Lower lobe of right lung (tissue), 2 donors: ENCODE measurements around the gene UBXN1. TPM values are rescaled to one million over a fixed set of nuclear protein-coding genes. Genes with fewer than 3 reads are reported as not detected.
"Not testable (repeated sequence)": the region's sequence is repeated elsewhere in the genome, so short reads cannot be mapped to it uniquely, and the experiment has no call there.

Experiments
- ATAC-seq, 2 donors: fragments of 200-7000 bp; cut with Tn5 transposase; one replicate each; pipeline ENCODE4 v1.9.1; 2020 to 2022; ENCODE audit warnings: mild to moderate bottlenecking in 2 of 2, moderate library complexity in 2 of 2
- DNase-seq: peaks from one replicate; pipeline ENCODE4 v3.0.0-alpha.2; 2020
- H3K27ac ChIP-seq: fragments of 200-600 bp; one replicate; pipeline ENCODE4 v1.8.0; 2022
- H3K27me3 ChIP-seq: fragments of 200-600 bp; one replicate; pipeline ENCODE4 v1.8.0; 2022; ENCODE audit warnings: low read depth
- H3K36me3 ChIP-seq: fragments of 200-600 bp; one replicate; pipeline ENCODE4 v1.8.0; 2022; ENCODE audit warnings: mild to moderate bottlenecking
- H3K4me1 ChIP-seq: fragments of 200-600 bp; one replicate; pipeline ENCODE4 v1.8.0; 2022
- H3K4me3 ChIP-seq: fragments of 200-600 bp; one replicate; pipeline ENCODE4 v1.8.0; 2022; ENCODE audit warnings: mild to moderate bottlenecking
- H3K9me3 ChIP-seq: fragments of 200-600 bp; one replicate; pipeline ENCODE4 v1.8.0; 2022
- intact Hi-C: fragments of 100-400 bp; cut with DNase I; formaldehyde crosslinking; loops from one replicate; pipeline ENCODE4 v1.11.0; 2022
- total RNA-seq: library from RNA; stranded (reverse); fragmentation: NEBNext Ultra II Directional; extraction: Animal tissue kit (Norgen Biotek cat#: 25700); gene quantifications from one replicate; pipeline ENCODE4 v1.2.1, GENCODE V29; 2021
- TF ChIP-seq, protein P1 (sequence below): fragments of 200-600 bp; IDR thresholded peaks from one replicate; pipeline ENCODE4 v1.8.0; 2022; ENCODE audit warnings: antibody characterized with exemption, mild to moderate bottlenecking
- donor health status: DM: no; HTN: yes; CAD: no; lungs with severe emphysema.

UBXN1 gene
- total RNA-seq, 1 donor from 2014 or later: 116 TPM

GRCh38 chr11:62705413-62705812, 26.5 kb upstream of the UBXN1 start:
- Histone ChIP-seq H3K4me1 (peaks cover 35% of the 10 kb centered on the region), H3K9me3 (no peaks in the 10 kb centered on the region), H3K27me3 (no peaks in the 10 kb centered on the region), H3K36me3 (peaks cover 12% of the 10 kb centered on the region), H3K27ac (peak overlapping the region; percentile 91), H3K4me3 (peak overlapping the region; percentile 90)
- TF ChIP-seq, protein P1, sequence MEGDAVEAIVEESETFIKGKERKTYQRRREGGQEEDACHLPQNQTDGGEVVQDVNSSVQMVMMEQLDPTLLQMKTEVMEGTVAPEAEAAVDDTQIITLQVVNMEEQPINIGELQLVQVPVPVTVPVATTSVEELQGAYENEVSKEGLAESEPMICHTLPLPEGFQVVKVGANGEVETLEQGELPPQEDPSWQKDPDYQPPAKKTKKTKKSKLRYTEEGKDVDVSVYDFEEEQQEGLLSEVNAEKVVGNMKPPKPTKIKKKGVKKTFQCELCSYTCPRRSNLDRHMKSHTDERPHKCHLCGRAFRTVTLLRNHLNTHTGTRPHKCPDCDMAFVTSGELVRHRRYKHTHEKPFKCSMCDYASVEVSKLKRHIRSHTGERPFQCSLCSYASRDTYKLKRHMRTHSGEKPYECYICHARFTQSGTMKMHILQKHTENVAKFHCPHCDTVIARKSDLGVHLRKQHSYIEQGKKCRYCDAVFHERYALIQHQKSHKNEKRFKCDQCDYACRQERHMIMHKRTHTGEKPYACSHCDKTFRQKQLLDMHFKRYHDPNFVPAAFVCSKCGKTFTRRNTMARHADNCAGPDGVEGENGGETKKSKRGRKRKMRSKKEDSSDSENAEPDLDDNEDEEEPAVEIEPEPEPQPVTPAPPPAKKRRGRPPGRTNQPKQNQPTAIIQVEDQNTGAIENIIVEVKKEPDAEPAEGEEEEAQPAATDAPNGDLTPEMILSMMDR: no peak
- DNase-seq (no peak), ATAC-seq (no peak)
- intact Hi-C loops: no loop called here

DNA sequence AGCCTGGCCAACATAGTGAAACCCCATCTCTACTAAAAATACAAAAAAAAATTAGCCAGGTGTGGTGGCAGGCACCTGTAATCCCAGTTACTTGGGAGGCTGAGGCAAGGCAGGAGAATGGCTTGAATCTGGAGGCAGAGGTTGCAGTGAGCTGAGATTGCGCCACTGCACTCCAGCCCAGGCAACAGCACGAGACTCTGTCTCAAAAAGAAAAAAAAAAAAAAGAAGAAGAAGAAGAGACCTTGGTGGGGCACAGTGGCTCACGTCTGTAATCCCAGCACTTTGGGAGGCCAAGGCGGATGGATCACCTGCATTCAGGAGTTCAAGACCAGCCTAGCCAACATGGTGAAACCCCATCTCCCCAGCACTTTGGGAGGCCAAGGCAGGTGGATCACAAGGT, 25.0 kb upstream of the UBXN1 start:
- H3K27ac ChIP-seq, intact Hi-C loops, DNase-seq, H3K9me3 ChIP-seq, H3K4me3 ChIP-seq, H3K27me3 ChIP-seq, ATAC-seq: not testable (repeated sequence)
- H3K36me3 ChIP-seq: peaks cover 11% of the 10 kb centered on the region
- peaks cover 26% of the 10 kb centered on the region for H3K4me1 ChIP-seq

- TF ChIP-seq, protein P1: no peak
- DNase-seq (no peak), ATAC-seq (no peak)
- Histone ChIP-seq H3K4me1 (peaks cover 18% of the 10 kb centered on the region), H3K36me3 (peaks cover 11% of the 10 kb centered on the region), H3K27ac (no peak overlapping the region), H3K4me3 (no peak overlapping the region), H3K27me3 (no peaks in the 10 kb centered on the region), H3K9me3 (no peaks in the 10 kb centered on the region)
- intact Hi-C loops: no loop called here
These were observed 23.4 kb upstream of the UBXN1 start for GRCh38 chr11:62702246-62702645.

DNA sequence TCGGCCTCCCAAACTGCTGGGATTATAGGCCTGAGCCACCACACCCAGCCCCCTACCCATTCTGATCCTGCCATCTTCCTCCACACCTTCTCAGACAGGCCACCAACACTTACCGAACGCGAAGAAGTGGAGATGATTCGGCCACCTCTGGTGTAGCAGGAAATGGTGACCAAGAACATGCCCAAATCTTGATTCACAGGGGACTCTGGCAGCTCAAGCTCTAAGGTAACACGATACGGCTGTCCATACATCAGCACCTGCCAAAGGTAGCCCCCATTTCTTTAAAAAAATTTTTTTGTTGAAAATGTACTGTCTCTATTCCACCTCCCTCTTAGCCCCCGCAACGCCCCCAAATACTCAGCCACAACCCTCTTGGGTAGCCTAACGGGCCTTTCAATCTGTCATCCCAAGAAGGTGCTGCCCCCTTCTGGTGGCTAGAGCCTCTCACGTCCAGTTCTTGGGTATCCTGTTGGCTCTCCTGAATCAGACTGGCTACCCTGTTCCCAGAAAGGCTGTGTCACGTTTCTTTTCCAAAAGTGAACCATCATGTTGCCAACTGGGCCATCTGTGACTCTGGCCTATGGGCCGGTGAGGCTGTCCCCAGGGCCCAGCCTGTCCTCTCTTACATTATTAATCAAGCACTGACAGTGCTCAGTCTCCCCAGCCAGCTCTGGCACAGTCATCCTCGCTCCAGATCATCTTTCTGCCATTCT, 15.7 kb upstream of the UBXN1 start:
- peak; percentile 88 for ATAC-seq

GRCh38 chr11:62693624-62694023, 14.8 kb upstream of the UBXN1 start:
- intact Hi-C loops, H3K27me3 ChIP-seq: not testable (repeated sequence)

More for the DNA sequence above, 15.7 kb upstream of the UBXN1 start:
- TF ChIP-seq, protein P1: peak; percentile 84
- Histone ChIP-seq H3K4me3 (no peak overlapping the region), H3K27me3 (no peaks in the 10 kb centered on the region), H3K27ac (no peak overlapping the region), H3K9me3 (no peaks in the 10 kb centered on the region), H3K36me3 (peaks cover 40% of the 10 kb centered on the region), H3K4me1 (peaks cover 4% of the 10 kb centered on the region)
- DNase-seq: peak; percentile 76
- intact Hi-C loops: no loop called here

DNA sequence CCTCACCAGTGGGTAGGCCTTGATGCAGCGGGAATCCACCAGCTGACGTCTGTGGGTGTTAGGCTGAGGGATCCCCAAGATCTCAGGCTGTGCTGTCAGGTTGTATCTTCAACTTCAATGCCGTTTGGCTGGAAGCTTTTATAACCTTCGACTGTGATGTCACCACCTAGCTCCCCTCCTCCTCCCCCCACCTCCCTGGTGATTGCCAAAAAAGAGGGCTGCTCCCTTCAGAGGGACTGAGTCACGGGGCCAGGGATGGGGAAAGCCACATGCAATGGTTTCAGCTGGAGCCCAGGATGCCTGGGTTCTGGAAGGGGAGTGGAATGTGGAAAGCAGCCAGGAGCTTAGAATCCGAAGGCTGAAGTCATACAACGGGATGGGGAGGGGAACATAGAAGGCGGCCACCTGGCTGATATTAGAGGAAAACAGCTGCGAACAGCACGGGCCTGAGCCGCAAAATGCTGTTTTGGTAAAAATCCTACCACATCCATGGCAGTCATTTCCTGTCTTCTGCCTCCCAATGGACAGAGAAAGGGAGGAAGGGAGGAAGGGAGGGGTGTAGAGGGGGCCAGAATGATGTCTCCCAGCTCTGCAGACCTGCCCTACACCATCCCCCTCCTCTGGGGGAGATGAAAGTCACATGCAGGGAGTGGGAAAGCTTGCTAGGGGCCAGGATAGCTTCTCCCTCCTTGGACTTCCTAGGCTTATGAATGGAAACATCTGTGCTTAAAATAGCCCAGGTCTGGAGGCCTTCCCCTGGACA, 10.7 kb upstream of the UBXN1 start, which contains the start of gene LRRN4CL:
TSS of gene LRRN4CL (minus strand) at position 110 of the 763 bp plus-strand sequence. CDS start 1,022 bp downstream, outside the sequence.
- peak; percentile 46 to 48 for ATAC-seq
- intact Hi-C loops: no loop called here
- peak within 1 kb of the TSS; percentile 36 for H3K27ac ChIP-seq
- peaks cover 40% of the 10 kb centered on the region for H3K36me3 ChIP-seq
- TF ChIP-seq, protein P1: no peak
- H3K27me3 ChIP-seq: peaks cover 8% of the 10 kb centered on the region
- no peaks in the 10 kb centered on the region for H3K9me3 ChIP-seq
- no peak for DNase-seq
- H3K4me3 ChIP-seq: peak within 1 kb of the TSS; percentile 41
- H3K4me1 ChIP-seq: peaks cover 12% of the 10 kb centered on the region

More at GRCh38 chr11:62693624-62694023, 14.8 kb upstream of the UBXN1 start:
- H3K4me3 ChIP-seq, H3K27ac ChIP-seq, DNase-seq, H3K4me1 ChIP-seq, H3K9me3 ChIP-seq, ATAC-seq: not testable (repeated sequence)
- peaks cover 40% of the 10 kb centered on the region for H3K36me3 ChIP-seq
